Upper lobe of left lung (tissue), 6 donors: ENCODE results near the gene SGPL1. TPM values are rescaled to one million over a fixed set of nuclear protein-coding genes. Genes with fewer than 3 reads are reported as not detected.
"Not testable (repeated sequence)": the region's sequence is repeated elsewhere in the genome, so short reads cannot be mapped to it uniquely, and the experiment has no call there.

ENCODE experiments used
- ATAC-seq, 2 donors: fragments of 200-7000 bp; cut with Tn5 transposase; one replicate each; pipeline ENCODE4 v1.9.1; 2022; ENCODE audit warnings: mild to moderate bottlenecking in 2 of 2, moderate library complexity in 2 of 2; ENCODE audit not compliant: low FRiP score in 2 of 2
- DNase-seq, 2 donors: peaks; one replicate each; pipeline ENCODE4 v3.0.0-alpha.2; 2019 to 2020
- H3K27ac ChIP-seq, 4 donors: fragments of 200-600 bp; sonication (generic); one replicate each; pipeline ENCODE4 v1.5.1; 2016 to 2019
- H3K27me3 ChIP-seq, 4 donors: fragments of 200-600 bp; sonication (generic); one replicate each; pipeline ENCODE4 v1.5.1; 2017 to 2019
- H3K36me3 ChIP-seq, 4 donors: fragments of 200-600 bp; sonication (generic); one replicate each; pipeline ENCODE4 v1.5.1; 2016 to 2019
- H3K4me1 ChIP-seq, 4 donors: fragments of 200-600 bp; sonication (generic); one replicate each; pipeline ENCODE4 v1.5.1; 2018 to 2019
- H3K4me3 ChIP-seq, 4 donors: fragments of 200-600 bp; sonication (generic); one replicate each; pipeline ENCODE4 v1.5.1; 2017 to 2019; ENCODE audit warnings: mild to moderate bottlenecking in 2 of 4, moderate library complexity in 1 of 4
- H3K9me3 ChIP-seq, 4 donors: fragments of 200-600 bp; sonication (generic); one replicate each; pipeline ENCODE4 v1.5.1; 2018 to 2019
- CTCF ChIP-seq, 6 experiments: fragments of 450-650 bp in 4 of 6; fragments of 200-600 bp in 2 of 6; sonication (generic) in 2 of 6; IDR thresholded peaks; one replicate each; pipeline ENCODE4 v1.5.1; 2016 to 2019; ENCODE audit warnings: antibody characterized with exemption in 6 of 6
- EP300 ChIP-seq, 4 donors: sonication (generic); formaldehyde crosslinking; IDR thresholded peaks; one replicate each; pipeline ENCODE4 v1.5.1; 2017; ENCODE audit warnings: antibody characterized with exemption in 4 of 4, control low read depth in 2 of 4
- POLR2A ChIP-seq, 4 donors: fragments of 450-650 bp; IDR thresholded peaks; one replicate each; pipeline ENCODE4 v1.5.1; 2016 to 2017; ENCODE audit warnings: antibody characterized with exemption in 4 of 4, mild to moderate bottlenecking in 2 of 4
- POLR2AphosphoS5 ChIP-seq, 2 donors: sonication (generic); formaldehyde crosslinking; IDR thresholded peaks; one replicate each; pipeline ENCODE4 v1.5.1; 2017; ENCODE audit warnings: antibody characterized with exemption in 2 of 2
- WGBS, 2 donors: methylation state at CpG; one replicate each; pipeline ENCODE4 v1.1.5; 2017 to 2018; 5-methylcytosine and 5-hydroxymethylcytosine counted together
- total RNA-seq, 6 donors: library from RNA; depleted of rRNA in 4 of 6; stranded (reverse); fragments of >200 nt in 4 of 6; gene quantifications; one replicate each; pipeline versions ENCODE4 v1.1.0 to v1.2.1, GENCODE V29; 2016 to 2021
- donor health status: DM: no; HTN: no; CAD: no; lungs with moderate emphysema.
- donor health status: DM: no; HTN: yes; CAD: no; lungs with severe emphysema.

Gene SGPL1, protein sequence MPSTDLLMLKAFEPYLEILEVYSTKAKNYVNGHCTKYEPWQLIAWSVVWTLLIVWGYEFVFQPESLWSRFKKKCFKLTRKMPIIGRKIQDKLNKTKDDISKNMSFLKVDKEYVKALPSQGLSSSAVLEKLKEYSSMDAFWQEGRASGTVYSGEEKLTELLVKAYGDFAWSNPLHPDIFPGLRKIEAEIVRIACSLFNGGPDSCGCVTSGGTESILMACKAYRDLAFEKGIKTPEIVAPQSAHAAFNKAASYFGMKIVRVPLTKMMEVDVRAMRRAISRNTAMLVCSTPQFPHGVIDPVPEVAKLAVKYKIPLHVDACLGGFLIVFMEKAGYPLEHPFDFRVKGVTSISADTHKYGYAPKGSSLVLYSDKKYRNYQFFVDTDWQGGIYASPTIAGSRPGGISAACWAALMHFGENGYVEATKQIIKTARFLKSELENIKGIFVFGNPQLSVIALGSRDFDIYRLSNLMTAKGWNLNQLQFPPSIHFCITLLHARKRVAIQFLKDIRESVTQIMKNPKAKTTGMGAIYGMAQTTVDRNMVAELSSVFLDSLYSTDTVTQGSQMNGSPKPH
- total RNA-seq, result 10 to 100 TPM; 18.4 to 43.8 (median 30.4) TPM

- H3K36me3 ChIP-seq, result peaks cover 0 to 17% (median 0%) of the 10 kb centered on the region in 4 donors
- H3K27ac ChIP-seq, result peak within 1 kb of the TSS; percentile 92 to 96 (median 95)
- H3K4me3 ChIP-seq, result peak within 1 kb of the TSS; percentile 77 to 95 (median 86)
- TF ChIP-seq POLR2A (IDR thresholded peaks at IDR 0.05), result peak in 1 of 4 donors; percentile 76
- peak; percentile 31 to 42 for TF ChIP-seq POLR2AphosphoS5 (IDR thresholded peaks at IDR 0.05)
- TF ChIP-seq EP300 (IDR thresholded peaks at IDR 0.05), result no peak
- peak; percentile 96 to 100 (median 99) for TF ChIP-seq CTCF (IDR thresholded peaks at IDR 0.05)
- no peaks in the 10 kb centered on the region for H3K27me3 ChIP-seq
- peaks cover 8 to 15% (median 10%) of the 10 kb centered on the region in 4 donors for H3K4me1 ChIP-seq
- ATAC-seq (peak; percentile 96 to 98), DNase-seq (peak; percentile 90 to 98)
- no peaks in the 10 kb centered on the region for H3K9me3 ChIP-seq
- 4% methylated on average over 18 to 20 of the region's 58 CpGs for WGBS, 2 donors
Observed at GRCh38 chr10:70815504-70816219, at the start of gene SGPL1. Gene SGPL1, plus strand, starts transcription at chr10:70815948. Its CDS starts 906 bp downstream, at chr10:70816854.

GRCh38 chr10:70768026-70768685 is 47.6 kb upstream of the SGPL1 start:
- 71 to 72% methylated on average over 6 of the region's 6 CpGs for WGBS, 2 donors
- H3K27me3 ChIP-seq, ATAC-seq, H3K27ac ChIP-seq, H3K4me1 ChIP-seq, H3K9me3 ChIP-seq, H3K36me3 ChIP-seq, H3K4me3 ChIP-seq: not testable (repeated sequence)
- DNase-seq, result peak in 1 of 2 donors; percentile 10

DNA sequence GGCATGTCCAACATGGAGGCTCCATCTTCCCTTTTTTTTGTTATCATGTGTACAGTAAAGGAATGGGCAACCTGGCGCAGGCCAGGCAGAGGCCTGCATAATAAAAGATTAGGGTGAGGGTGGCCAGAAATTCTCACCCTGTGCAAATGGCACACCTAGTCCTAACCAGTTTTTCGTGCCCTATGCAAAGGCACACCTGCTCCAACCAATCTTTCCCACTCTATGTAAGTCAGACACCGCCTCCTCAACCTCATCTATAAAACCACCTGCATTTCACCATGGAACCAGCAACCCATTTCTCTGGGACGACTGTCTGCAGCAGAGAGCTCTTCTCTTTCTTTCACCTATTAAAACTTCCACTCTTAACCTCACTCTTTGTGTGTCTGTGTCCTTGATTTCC is 46.6 kb upstream of the SGPL1 start:
- DNase-seq (no peak), ATAC-seq (no peak)
- TF ChIP-seq POLR2AphosphoS5 (IDR thresholded peaks at IDR 0.05), result no peak
- TF ChIP-seq EP300 (IDR thresholded peaks at IDR 0.05), result no peak
- no peak for TF ChIP-seq CTCF (IDR thresholded peaks at IDR 0.05)
- TF ChIP-seq POLR2A (IDR thresholded peaks at IDR 0.05), result no peak
- Histone ChIP-seq H3K4me1 (no peaks in the 10 kb centered on the region), H3K27me3 (no peaks in the 10 kb centered on the region), H3K9me3 (peaks cover 0 to 6% (median 0%) of the 10 kb centered on the region in 4 donors), H3K27ac (no peak overlapping the region), H3K36me3 (no peaks in the 10 kb centered on the region), H3K4me3 (no peak overlapping the region)
- 66 to 90% methylated on average over 4 of the region's 4 CpGs for WGBS, 2 donors

DNA sequence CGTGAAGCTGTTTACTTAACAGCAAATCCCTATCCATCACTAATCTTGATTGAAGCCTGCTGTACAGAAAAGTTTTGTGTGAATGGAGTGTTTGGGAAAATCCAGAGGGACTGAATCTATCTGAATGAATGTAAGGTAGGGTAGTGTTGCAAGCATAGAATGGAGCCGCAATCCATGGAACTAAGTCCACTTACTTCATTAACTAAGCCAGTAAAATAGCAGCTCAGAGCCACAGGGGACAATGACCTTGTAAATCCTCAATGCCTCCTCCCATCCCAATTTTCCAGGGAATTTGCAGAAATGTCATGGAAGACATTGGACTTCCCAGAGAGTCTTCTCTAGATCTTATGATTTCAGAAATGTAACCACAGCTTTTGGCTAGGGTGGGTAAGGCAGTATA is 45.7 kb upstream of the SGPL1 start:
- ATAC-seq (no peak), DNase-seq (no peak)
- WGBS, 2 donors, result 71 to 72% methylated on average over 2 of the region's 2 CpGs
- peaks cover 0 to 6% (median 0%) of the 10 kb centered on the region in 4 donors for H3K9me3 ChIP-seq
- TF ChIP-seq POLR2A (IDR thresholded peaks at IDR 0.05), result no peak
- no peak for TF ChIP-seq CTCF (IDR thresholded peaks at IDR 0.05)
- TF ChIP-seq EP300 (IDR thresholded peaks at IDR 0.05), result no peak
- TF ChIP-seq POLR2AphosphoS5 (IDR thresholded peaks at IDR 0.05), result no peak
- no peak overlapping the region for H3K4me3 ChIP-seq
- H3K27me3 ChIP-seq, result no peaks in the 10 kb centered on the region
- H3K36me3 ChIP-seq, result no peaks in the 10 kb centered on the region
- H3K27ac ChIP-seq, result no peak overlapping the region
- no peaks in the 10 kb centered on the region for H3K4me1 ChIP-seq

DNA sequence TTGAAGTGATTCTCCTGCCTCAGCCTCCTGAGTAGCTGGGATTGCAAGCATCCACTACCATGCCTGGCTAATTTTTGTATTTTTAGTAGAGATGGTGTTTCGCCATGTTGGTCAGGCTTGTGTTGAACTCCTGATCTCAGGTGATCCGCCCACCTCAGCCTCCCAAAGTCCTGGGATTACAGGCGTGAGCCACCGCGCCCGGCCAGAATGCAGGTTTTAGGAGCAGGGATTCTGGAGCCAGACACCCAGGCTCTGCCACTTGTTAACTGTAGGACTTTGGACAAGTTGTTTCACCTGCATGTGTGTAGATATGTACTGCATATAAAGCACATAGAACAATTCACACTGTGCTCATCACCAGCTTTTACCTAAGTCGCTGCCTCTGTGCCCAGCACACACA is 45.2 kb upstream of the SGPL1 start:
- not testable (repeated sequence) for H3K9me3 ChIP-seq, H3K4me3 ChIP-seq, H3K27me3 ChIP-seq, ATAC-seq, H3K36me3 ChIP-seq, H3K27ac ChIP-seq, H3K4me1 ChIP-seq
- DNase-seq, result peak in 1 of 2 donors; percentile 22
- 85 to 93% methylated on average over 6 to 7 of the region's 7 CpGs for WGBS, 2 donors
